ENCODE measurements around the gene GALNT16. TPM values are rescaled to one million over a fixed set of nuclear protein-coding genes. Genes with fewer than 3 reads are reported as not detected.

The GALNT16 gene
- total and polyA plus RNA-seq, 2 of the 8 experiments (the other 6 are each of a cell fraction or from before 2014, with no cell fraction given) = 5.4 to 6.3 TPM

GRCh38 chr14:69299286-69300035 is 39.5 kb downstream of the GALNT16 start:
- no peak overlapping the region for H2AFZ ChIP-seq (ENCODE audit: low read length)
- peak overlapping the region; percentile 11; the same call in 1 of the 2 replicates for H4K8ac ChIP-seq (ENCODE audit: extremely low read depth, insufficient read depth, low read length)
- no peak overlapping the region for H4K5ac ChIP-seq (ENCODE audit: insufficient read length, low read depth, low read length)
- peak; percentile 57 for FAIRE-seq
- H2BK15ac ChIP-seq (ENCODE audit: low read length) = no peak overlapping the region
- no peaks in the 10 kb centered on the region for H3K36me3 ChIP-seq (ENCODE audit: control insufficient read depth in 2 of 4, insufficient read depth in 4 of 4, low read length in 3 of 4)
- H3K9ac ChIP-seq (replicated peaks in 1 of 4; ENCODE audit: extremely low read depth in 1 of 4, low read depth in 3 of 4, low read length in 3 of 4) = no peak overlapping the region
- no peaks in the 10 kb centered on the region; the same call in 1 of the 2 replicates for H3K79me1 ChIP-seq (ENCODE audit: low read depth, low read length)
- H3K18ac ChIP-seq (ENCODE audit: extremely low read depth, low read length) = no peak overlapping the region
- TF ChIP-seq BACH1 (IDR thresholded peaks at IDR 0.05; ENCODE audit: low read length) (no peak), RAD21 (IDR thresholded peaks at IDR 0.05 in 1 of 2, conservative IDR thresholded peaks at IDR 0.05 in 1 of 2; ENCODE audit: low read depth in 2 of 2, low read length in 2 of 2) (peak; percentile 66 to 72), CTCF (IDR thresholded peaks at IDR 0.05; ENCODE audit: control extremely low read depth in 1 of 3, insufficient read depth in 1 of 3, low read depth in 1 of 3, low read length in 3 of 3) (peak; percentile 65 to 90 (median 86))
- no peaks in the 10 kb centered on the region for H3K4me1 ChIP-seq (replicated peaks in 1 of 4; ENCODE audit: control insufficient read depth in 3 of 4, insufficient read depth in 4 of 4, low read length in 3 of 4)
- no peak overlapping the region for H3K27ac ChIP-seq (ENCODE audit: low read depth, low read length)
- no peaks in the 10 kb centered on the region for H3K23me2 ChIP-seq (ENCODE audit: low read depth, low read length)
- peaks cover 0 to 1% of the 10 kb centered on the region in 2 experiments for H4K20me1 ChIP-seq (replicated peaks in 1 of 2; ENCODE audit: control insufficient read depth in 1 of 2, insufficient read depth in 2 of 2, low read length in 2 of 2)
- ChIA-PET CTCF (ENCODE audit: partially characterized antibody) (interaction anchor here (0.8 to 9.6 kb wide), 24 partner anchors 9 to 156 kb away, joined by 3 to 91 read pairs (median 5); partner anchors contain the start of gene GALNT16), POLR2A (ENCODE audit: partially characterized antibody) (interaction anchor here (0.6 kb wide), 1 partner anchor 16 kb away, joined by 3 read pairs; no protein-coding TSS in a partner anchor)
- no peak overlapping the region for H2BK120ac ChIP-seq (replicated peaks; ENCODE audit: low read depth, low read length)
- no peak overlapping the region for H3K14ac ChIP-seq (ENCODE audit: insufficient read length)
- H3K4ac ChIP-seq (replicated peaks; ENCODE audit: insufficient read length, low read depth, low read length) = no peak overlapping the region
- H2BK5ac ChIP-seq (ENCODE audit: low read depth, low read length) = no peak overlapping the region
- peak in 1 of 2 experiments; percentile 55 for DNase-seq (ENCODE audit: low read depth in 1 of 2, low spot score in 2 of 2)
- no peaks in the 10 kb centered on the region for H3K27me3 ChIP-seq (replicated peaks in 1 of 4; ENCODE audit: control insufficient read depth in 3 of 4, extremely low read depth in 1 of 4, insufficient read depth in 3 of 4, low read length in 3 of 4)
- H3K79me2 ChIP-seq (ENCODE audit: control insufficient read depth in 1 of 2, insufficient read depth in 2 of 2, low read length in 2 of 2) = no peaks in the 10 kb centered on the region
- no peak overlapping the region for H4K91ac ChIP-seq (replicated peaks; ENCODE audit: insufficient read length, low read length)
- H3K4me2 ChIP-seq (ENCODE audit: insufficient read depth in 1 of 2, low read depth in 2 of 2, low read length in 2 of 2) = no peak overlapping the region
- no peaks in the 10 kb centered on the region for H3K9me3 ChIP-seq (ENCODE audit: insufficient read depth in 2 of 2, low read depth in 1 of 2, low read length in 1 of 2)
- WGBS, 2 experiments (ENCODE audit: extremely low coverage in 1 of 2, insufficient coverage in 1 of 2, insufficient read length in 1 of 2, insufficient replicate concordance in 2 of 2, low coverage in 1 of 2, low lambda C conversion rate in 2 of 2, missing lambda C conversion rate in 1 of 2) = 82% methylated on average over 11 of the region's 11 CpGs; no CpG with 5 or more reads in 1 of the 2 experiments
- no peak overlapping the region for H3K23ac ChIP-seq (ENCODE audit: insufficient read length)
- no peak overlapping the region for H3K4me3 ChIP-seq (ENCODE audit: extremely low read depth in 1 of 4, insufficient read depth in 2 of 4, low read depth in 3 of 4, low read length in 4 of 4)
- no peak overlapping the region for H2BK20ac ChIP-seq (ENCODE audit: low read length)
- no peak overlapping the region for H3K56ac ChIP-seq (replicated peaks; ENCODE audit: insufficient read length, low read depth, low read length)
- no peak overlapping the region for H2AK5ac ChIP-seq (ENCODE audit: low read depth, low read length)
- no peak overlapping the region for H2BK12ac ChIP-seq (ENCODE audit: low read depth, low read length)

All from H1 (cell line).